HG03045 (cell line): Measurements from ENCODE around the gene SRRM3.
"Not testable (repeated sequence)": the region's sequence is repeated elsewhere in the genome, so short reads cannot be mapped to it uniquely, and the experiment has no call there.

ENCODE experiments used
- ATAC-seq: cut with Tn5 transposase; IDR thresholded peaks from one replicate; pipeline ENCODE4 v1.9.1; 2021; ENCODE audit warnings: mild to moderate bottlenecking, moderate library complexity; ENCODE audit not compliant: unreplicated experiment

SRRM3 gene

GRCh38 chr7:76285604-76286374 is 84.1 kb downstream of the SRRM3 start:
- no peak for ATAC-seq

DNA sequence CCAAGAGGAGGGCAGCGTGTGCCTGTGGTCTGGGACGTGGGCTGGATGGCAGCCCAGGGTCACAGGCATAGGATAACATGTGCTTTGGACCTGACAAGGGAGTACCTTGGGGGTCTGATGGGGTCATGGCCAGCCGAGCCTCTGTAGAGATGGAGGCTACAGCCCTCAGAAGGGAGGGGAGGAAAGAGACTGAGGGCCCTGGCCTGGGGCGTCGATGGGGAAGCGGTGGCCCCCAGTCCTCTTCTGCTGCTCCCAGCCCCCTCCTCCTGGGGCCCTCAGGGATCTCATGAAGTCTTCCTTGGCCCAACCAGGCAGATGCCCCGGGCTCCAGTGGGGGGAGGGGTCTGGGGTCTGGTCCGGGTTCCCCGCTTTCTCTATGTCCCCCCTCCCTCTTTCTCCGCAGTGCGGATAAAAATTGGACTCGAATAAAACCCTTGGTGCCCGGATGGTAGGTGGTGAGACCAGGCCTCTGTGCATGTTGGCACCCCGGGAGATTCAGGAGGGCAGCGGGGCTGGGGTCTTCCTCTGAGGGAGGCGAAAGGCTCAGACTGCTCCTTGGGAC is 85.2 kb downstream of the SRRM3 start:
- ATAC-seq: no peak

GRCh38 chr7:76290847-76291350 is 89.2 kb downstream of the SRRM3 start:
- not testable (repeated sequence) for ATAC-seq

GRCh38 chr7:76291351-76292212 is 89.9 kb downstream of the SRRM3 start:
- peak; percentile 78 for ATAC-seq

GRCh38 chr7:76292213-76292573 is 90.5 kb downstream of the SRRM3 start:
- peak; percentile 2 for ATAC-seq

- not testable (repeated sequence) for ATAC-seq
Measured at GRCh38 chr7:76292911-76293310, 91.2 kb downstream of the SRRM3 start.

GRCh38 chr7:76293407-76293901 is 91.8 kb downstream of the SRRM3 start:
- no peak for ATAC-seq

- peak; percentile 42 for ATAC-seq
Measured at GRCh38 chr7:76294344-76295024, 92.8 kb downstream of the SRRM3 start.

GRCh38 chr7:76296743-76297740 is 95.3 kb downstream of the SRRM3 start:
- ATAC-seq: no peak

GRCh38 chr7:76300166-76300731 is 98.6 kb downstream of the SRRM3 start:
- no peak for ATAC-seq

- no peak for ATAC-seq
Measured at GRCh38 chr7:76301000-76301399, 99.3 kb downstream of the SRRM3 start.

DNA sequence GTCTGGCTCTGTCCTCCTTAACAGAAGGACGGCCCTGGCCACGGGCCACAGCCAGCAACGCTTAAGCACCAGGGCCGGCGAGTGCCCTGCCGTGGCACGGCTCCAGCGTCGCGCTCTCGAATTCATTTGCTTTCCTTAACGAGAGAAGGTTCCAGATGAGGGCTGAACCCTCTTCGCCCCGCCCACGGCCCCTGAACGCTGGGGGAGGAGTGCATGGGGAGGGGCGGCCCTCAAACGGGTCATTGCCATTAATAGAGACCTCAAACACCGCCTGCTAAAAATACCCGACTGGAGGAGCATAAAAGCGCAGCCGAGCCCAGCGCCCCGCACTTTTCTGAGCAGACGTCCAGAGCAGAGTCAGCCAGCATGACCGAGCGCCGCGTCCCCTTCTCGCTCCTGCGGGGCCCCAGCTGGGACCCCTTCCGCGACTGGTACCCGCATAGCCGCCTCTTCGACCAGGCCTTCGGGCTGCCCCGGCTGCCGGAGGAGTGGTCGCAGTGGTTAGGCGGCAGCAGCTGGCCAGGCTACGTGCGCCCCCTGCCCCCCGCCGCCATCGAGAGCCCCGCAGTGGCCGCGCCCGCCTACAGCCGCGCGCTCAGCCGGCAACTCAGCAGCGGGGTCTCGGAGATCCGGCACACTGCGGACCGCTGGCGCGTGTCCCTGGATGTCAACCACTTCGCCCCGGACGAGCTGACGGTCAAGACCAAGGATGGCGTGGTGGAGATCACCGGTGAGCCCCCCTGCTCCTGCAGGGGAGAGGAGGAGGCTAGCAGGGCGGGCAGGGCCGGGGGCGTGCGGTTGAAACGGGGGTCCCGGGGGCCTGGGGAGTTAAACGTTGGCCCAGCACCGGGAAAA is 100.9 kb downstream of the SRRM3 start, which contains the start of gene HSPB1:
Gene HSPB1, plus strand, starts transcription at position 327 of the 855 bp plus-strand sequence. Its CDS starts 40 bp downstream, at position 367.
- ATAC-seq: peak; percentile 64

DNA sequence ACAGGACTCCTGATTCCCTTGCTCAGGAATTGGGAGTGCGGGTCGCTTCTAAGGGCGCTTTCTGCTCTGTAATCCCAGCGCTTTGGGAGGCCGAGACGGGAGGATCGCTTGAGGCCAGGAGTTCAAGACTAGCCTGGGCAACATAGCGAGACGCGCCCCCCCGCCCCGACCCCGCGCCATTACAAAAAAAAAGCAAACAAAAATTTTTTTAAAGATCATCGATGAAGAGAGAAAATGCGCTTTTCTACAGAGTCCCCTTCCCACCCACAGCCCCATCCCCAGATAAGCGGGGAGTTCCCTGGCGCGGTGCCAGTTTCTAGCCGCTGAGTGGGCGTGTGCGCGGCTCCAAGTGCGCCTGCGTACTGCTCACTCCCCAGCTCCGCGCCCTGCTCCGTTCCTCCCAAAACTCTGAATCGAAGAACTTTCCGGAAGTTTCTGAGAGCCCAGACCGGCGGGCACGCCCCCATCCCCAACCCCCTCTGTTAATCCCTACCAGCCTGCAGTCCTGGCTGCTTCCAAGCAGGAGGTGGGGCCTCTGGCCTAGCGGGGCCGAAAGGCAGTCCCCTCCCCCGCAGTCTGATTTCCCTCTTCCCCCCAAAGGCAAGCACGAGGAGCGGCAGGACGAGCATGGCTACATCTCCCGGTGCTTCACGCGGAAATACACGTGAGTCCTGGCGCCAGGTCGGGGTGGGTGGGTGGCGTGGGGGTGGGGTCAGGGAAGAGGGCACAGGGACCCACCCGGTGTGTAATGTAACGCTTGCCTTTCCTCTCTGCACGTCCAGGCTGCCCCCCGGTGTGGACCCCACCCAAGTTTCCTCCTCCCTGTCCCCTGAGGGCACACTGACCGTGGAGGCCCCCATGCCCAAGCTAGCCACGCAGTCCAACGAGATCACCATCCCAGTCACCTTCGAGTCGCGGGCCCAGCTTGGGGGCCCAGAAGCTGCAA is 101.8 kb downstream of the SRRM3 start:
- peak; percentile 40 for ATAC-seq

DNA sequence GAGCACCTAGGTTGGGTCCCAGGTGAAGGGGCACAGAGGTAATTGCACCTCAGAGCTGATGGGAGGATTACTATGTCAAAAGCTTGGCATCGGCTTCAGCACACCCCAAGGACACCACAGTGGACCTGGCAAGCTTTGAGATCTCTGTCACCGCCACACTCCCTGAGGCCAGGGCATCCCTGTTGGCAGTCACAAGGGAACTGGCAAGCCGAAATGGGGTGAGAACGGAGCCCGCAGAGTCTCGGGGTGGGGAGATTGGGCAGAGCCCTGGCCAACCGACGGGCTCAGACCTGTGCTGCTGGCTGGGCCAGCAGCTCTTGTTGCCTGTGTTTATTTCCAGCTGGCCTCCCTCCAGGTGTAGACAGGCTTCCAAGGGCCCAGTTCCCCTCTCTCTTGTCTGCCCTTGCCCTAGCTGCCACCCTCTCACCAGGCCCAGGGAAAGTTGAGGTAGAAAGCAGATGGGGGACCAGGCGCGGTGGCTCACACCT is 103.2 kb downstream of the SRRM3 start:
- ATAC-seq: no peak

DNA sequence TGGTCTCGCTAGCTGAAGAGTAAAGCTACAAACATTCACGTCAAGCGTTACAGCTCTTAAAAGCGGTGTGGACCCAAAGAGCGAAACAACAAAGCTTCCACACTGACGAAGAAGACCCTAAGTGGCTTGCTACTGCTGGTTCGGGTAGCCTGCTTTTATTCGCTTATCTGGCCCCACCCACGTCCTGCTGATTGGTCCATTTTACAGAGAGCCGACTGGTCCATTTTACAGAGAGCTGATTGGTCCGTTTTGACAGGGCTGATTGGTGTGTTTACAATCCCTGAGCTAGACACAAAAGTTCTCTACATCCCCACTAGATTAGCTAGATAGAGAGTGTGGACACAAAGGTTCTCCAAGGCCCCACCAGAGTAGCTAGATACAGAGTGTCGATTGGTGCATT is 107.2 kb downstream of the SRRM3 start:
- ATAC-seq: not testable (repeated sequence)

DNA sequence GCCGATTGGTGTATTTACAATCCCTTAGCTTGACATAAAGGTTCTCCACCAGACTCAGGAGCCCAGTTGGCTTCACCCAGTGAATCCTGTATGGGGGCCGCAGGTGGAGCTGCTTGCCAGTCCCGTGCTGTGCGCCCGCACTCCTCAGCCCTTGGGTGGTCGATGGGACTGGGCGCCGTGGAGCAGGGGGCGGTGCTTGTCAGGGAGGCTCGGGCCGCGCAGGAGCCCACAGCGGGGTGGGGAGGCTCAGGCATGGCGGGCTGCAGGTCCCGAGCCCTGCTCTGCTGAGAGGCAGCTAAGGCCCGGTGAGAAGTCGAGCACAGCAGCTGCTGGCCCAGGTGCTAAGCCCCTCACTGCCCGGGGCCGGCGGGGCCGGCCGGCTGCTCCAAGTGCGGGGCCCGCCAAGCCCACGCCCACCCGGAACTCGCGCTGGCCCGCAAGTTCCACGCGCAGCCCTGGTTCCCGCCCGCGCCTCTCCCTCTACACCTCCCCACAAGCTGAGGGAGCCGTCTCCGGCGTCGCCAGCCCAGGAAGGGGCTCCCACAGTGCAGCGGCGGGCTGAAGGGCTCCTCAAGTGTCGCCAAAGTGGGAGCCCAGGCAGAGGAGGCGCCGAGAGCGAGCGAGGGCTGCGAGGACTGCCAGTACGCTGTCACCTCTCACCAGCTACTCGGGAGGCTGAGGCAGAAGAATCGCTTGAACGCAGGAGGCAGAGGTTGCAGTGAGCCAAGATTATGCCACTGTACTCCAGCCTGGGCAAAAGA is 107.8 kb downstream of the SRRM3 start:
- not testable (repeated sequence) for ATAC-seq
